Measurements from ENCODE around the gene EDA.

- TF ChIP-seq CTCF (IDR thresholded peaks at IDR 0.05) (no peak), EZH2 (IDR thresholded peaks at IDR 0.05) (no peak), EZH2phosphoT487 (IDR thresholded peaks at IDR 0.05) (no peak)
These were observed 59.0 kb downstream of the EDA start for GRCh38 chrX:69674891-69675290.
